Stimulated activated CD4-positive, alpha-beta T cell treated with anti-CD3 and anti-CD28 coated beads, Interleukin-4, amount 100 ng/mL, for 1 hour (primary cell): ENCODE measurements around the gene IDH3B.

ENCODE experiments used
- DNase-seq: peaks from one replicate; pipeline ENCODE4 v3.0.0-alpha.2; 2020

The IDH3B gene

DNA sequence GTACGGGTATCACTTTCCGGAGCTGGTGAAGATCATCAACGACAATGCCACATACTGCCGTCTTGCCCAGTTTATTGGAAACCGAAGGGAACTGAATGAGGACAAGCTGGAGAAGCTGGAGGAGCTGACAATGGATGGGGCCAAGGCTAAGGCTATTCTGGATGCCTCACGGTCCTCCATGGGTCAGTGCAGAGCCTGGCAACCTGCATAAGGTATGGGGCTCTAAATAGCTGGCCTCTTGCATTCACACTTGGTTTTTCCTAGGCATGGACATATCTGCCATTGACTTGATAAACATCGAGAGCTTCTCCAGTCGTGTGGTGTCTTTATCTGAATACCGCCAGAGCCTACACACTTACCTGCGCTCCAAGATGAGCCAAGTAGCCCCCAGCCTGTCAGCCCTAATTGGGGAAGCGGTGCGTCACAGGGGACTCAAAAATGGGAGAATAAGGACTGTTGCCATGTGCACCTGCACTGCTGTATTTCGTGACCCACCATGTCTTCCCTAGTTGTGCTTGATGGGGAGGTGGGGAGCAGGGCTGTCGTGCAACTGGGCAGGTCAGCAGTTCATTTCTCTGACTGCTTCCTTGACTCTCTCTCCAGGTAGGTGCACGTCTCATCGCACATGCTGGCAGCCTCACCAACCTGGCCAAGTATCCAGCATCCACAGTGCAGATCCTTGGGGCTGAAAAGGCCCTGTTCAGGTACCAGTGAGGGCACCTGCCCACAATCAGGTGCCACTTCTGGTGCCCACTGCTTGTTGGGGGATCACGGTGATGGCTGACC is 8.5 kb downstream of the IDH3B start:
- DNase-seq = no peak

DNA sequence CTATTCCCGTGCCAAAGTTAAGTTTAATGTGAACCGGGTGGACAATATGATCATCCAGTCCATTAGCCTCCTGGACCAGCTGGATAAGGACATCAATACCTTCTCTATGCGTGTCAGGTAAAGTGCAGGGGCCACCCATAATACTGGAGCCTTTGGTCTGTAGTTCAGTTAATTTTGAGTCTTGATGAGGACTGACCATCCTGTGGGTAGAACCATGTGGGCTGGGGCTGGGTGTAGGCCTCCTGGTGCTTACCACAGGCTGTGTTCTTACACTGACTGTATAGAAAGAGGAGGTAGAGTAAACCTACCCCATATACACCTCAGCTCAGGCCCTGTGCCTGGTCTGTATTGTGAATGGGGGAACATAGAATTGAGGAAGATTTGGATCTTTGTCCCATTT is 9.2 kb downstream of the IDH3B start:
- no peak for DNase-seq

DNA sequence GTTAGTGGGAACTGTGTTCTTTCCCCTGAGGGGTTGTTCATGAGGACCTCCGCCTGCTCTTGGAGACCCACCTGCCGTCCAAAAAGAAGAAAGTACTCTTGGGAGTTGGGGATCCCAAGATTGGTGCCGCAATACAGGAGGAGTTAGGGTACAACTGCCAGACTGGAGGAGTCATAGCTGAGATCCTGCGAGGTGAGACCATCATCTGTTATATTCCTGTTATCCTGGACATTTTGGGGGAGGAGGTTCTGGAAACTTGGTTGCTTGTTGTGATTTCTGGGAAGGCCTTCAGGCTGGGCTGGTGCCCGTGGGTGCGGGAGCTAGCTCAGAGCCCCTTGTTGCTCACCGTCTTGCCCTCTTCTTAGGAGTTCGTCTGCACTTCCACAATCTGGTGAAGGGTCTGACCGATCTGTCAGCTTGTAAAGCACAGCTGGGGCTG is 9.6 kb downstream of the IDH3B start:
- no peak for DNase-seq

DNA sequence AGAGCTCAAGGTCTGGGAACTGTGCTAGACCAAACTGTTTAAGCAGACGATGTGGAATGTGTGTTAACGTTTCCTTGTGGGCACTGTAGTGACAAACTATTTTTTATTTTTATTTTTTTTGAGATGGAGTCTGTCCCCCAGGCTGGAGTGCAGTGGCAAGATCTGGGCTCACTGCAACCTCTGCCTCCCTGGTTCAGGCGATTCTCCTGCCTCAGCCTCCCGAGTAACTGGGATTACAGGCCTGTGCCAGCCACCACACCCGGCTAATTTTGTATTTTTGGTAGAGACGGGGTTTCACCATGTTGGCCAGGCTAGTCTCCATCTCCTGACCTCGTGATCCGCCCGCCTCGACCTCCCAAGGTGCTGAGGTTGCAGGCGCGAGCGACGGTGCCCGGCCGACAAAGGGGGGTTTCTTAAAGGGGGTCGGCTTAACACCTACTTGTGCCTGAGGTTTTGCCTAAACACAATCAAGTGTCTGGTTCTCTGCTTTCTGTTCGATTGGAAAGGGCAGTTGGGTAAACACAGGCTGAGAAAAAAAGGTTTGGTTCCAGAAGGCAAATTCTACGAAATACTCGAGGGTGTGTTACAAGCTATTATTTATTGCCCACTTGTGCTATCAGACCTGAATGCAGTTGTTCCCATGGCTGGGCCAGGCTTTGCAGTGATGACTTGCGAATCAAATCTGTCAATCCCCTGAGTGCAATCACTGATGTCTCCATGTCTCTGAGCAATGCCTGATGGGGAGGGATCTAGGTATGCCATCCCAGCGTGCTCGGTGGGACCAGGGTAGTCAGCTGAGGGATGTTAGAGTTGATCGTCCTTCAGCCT is 10.2 kb downstream of the IDH3B start:
- no peak for DNase-seq

DNA sequence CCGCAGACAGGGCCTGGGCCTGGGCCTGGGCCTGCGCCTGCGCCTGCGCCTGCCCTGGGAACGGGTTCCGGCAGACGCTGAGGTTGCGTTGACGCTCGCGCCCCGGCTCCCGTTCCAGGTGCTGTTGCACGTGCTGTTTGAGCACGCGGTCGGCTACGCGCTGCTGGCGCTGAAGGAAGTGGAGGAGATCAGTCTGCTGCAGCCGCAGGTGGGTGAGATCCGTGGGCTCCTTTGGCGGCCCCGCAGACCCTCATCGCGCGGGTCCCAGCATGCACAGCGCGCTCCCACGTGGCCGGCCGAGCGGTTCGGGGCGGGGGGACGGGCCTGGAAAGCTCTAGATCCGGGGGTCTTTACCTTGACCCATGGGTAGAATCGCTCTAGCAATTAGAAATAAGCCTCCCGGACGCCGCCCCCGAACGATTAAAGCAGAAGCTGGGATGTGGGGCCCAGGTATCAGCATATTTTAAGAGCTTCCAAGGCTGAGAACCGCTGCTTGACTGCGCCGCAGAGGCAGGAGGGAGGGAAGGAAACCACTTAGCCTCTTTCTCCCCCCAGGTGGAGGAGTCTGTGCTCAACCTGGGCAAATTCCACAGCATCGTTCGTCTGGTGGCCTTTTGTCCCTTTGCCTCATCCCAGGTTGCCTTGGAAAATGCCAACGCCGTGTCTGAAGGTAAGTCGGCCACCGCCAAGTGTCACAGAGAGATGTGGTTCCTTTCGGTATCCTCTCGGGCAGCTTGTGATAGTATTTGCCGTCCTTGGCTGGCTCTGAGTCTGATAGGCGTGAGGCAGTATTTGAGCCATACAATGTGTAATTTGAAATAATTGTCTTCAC is 11.1 kb downstream of the IDH3B start:
- peak; percentile 60 for DNase-seq

DNA sequence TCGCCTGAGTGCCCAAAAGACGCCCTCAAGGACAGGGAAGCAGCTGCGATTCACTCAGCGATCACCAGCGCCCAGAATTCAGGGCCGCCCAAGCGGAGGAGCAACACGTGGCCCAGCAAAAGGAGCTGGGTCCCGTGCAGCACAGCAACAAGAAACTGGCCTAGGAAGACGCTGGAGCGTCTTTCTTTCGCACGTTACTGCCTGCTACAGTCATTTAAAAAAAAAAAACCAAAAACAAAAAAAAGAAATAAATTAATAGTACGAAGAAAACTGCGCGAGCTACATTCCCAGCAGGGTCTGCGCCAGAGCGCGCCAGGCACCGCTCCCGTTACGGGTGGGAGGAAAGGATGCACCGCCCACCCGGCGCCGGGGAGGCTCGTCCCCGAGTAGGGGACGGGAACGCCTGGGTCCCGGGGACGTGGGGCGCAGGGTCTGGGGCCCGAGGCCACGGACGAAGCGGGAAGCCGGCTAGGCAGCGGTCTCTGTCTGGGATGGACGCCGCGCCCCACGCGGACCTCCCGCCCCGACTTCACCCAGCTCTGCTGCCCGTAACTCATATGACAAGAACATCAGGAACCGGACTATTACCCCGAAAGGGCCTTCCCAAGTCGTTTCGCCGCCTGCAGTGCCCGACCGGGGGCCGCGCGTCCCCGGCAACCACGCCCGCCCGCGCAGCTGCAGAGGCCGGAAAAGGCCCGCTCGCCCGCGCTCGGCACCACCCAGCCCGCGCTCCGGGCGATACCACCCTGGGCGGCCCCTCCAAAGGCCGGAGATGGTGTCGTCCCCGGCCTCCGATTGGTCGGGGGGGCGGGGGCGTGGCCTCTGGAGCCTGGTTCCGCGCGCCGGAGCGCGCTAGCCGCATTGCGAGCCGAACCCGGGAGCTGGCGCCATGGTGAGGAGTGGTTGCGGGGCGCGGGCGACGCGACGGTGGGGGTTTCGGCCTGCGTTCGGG is 12.0 kb downstream of the IDH3B start, which contains the start of gene NOP56:
NOP56 (plus strand) TSS at position 861 of the 952 bp plus-strand sequence; CDS start at position 890, 29 bp downstream.
- DNase-seq = peak; percentile 93

DNA sequence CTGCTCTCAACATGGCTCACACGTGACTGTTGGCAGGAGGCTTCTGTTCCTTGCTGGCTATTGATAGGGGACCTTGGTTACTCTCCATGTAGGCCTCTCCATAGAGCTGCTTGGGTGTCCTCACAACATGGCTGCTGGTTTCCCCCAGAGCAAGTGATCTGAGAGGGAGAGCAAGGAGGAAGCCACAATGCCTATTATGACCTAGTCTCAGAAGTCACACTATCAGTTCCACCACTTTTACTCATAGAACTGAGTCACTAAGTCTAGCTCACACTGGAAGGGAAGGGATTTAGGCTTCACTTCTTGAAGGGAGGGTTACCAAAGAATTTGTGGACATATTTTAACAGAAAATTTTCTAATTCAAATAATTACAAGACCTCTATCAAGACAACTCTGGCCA is 20.3 kb downstream of the IDH3B start:
- DNase-seq = no peak

DNA sequence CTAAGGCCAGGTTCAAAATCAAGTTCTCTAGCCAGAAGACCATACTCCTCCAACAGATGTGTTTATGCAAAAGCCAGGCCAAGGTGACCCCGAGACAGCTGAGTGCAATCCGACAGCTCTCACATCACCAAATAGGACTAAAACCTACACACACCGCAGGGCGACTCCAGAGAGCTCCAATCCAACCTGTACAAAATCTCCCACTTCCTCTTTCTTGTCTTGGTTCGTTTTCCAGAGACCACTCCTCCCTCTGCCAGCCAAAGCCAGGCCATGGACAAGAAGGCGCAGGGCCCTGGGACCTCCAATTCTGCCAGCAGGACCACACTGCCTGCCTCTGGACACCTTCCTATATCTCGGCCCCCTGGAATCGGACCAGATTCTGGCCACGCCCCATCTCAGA is 23.1 kb downstream of the IDH3B start:
- DNase-seq = no peak

DNA sequence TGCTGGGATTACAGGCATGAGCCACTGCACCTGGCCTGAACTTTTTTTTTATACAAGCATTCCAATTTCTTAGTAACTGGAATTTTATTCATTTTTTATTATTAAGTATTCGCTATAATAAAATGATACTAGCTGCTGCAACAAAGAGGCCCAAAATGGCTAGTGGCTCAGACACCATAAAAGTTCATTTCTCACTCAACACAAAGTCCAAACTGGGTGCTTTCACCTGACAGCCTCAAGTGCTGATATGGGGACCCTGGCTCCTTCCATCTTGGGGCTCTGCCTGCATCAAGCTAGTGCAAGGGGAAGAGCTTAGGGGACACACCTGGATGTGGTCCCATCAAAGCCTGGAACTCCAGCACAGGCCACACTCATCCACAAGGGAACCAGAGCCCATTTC is 23.8 kb downstream of the IDH3B start:
- DNase-seq = no peak

DNA sequence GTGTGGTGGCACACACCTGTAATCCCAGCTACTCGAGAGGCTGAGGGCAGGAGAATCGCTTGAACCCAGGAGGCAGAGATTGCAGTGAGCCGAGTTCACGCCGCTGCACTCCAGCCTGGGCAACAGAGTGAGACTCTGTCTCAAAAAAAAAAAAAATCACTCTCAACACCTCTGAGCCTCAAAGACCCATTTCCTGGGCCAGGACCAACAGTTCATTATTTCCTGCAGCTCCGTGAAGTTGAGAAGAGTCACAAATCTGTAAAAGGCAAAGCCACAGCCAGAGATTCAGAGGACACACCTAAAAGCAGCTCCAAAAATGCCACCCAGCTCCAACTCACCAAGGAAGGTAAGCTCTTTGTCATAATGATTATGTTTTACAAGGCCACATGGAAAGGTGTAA is 26.8 kb downstream of the IDH3B start:
- DNase-seq = no peak

DNA sequence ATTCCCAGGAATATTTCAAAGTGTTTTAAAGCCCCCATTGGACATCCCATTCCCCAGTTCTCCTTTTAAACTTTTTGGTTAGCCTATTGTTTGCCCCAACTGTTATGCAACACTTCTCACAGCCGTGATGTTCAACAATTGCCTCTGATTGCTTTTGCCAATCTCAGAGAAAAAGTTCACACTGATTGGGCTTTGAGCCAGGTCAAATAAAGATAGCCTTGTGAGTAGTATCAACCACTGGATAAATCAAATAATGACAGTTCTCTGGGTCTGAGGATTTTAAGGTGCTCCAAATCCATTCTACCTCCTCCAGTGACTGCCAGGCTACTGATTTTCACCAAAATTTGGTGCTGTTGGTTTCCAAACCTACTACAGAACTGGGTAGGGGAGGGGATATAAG is 30.6 kb downstream of the IDH3B start:
- no peak for DNase-seq

DNA sequence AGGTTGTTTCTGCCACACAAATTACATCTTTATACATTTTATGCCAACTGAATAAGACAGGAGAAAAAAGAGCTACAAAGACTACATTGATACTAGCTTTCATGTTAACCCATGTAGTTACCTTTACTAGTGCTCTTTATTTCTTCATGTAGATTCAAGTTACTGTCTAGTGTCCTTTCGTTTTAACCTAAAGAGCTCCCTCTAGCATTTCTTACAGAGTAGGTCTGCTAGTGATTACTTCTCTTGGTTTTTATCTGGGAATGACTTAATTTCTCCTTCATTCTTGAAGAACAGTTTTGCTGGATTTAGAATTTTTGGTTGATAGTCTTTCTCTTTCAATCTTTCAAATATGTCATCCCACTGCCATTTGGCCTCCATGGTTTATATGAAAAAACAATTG is 32.8 kb downstream of the IDH3B start:
- no peak for DNase-seq

DNA sequence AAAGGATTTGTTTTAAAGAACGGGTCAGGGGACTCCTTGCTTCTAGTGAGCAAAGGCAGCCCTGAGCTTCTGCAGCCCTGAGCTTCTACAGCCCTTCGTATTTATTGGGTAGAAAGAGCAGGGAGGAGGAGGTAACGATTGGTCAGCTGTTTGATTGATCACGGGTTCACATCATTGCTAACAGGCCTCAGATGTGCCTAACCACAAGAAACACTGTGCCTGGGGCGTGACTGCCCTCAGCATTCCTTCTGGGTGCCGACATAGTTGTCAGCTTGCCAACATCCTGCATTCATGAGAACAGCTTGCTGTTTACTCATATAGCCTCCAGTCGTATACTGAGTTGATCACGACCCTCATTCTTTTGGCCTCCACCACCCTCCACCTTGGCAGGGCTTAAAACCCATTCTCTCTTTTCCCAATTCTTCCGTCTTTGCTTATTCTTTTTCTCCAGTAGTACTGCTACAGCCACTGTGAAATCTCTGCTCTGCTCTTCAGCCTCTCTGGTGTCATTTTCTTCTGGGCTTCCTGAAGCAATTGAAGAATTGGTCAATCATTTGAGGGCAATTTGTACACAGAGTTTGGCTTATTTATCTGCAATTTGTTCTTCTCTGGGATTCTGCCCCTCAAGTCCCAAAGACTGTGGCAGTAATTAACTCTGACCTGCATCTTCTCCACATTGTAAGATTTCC is 37.0 kb downstream of the IDH3B start:
- DNase-seq = no peak

DNA sequence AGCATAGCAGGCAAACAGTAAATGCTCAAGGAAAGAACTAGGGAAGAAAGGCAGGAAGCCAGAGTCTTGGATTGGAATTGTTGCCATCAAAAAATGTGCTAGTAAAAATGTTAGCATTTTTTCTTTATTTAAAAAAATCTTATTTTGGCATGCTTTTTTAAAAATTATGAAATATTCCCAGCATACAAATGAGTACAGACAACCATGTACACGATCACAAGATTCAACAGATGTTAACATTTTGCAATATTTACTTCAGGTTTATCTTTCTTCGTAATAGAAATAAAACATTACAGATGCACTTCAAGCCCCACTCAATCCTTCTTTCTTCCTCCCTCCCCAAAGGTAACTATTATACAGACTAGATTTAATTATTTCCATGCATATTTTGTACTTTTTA is 39.0 kb downstream of the IDH3B start:
- no peak for DNase-seq

DNA sequence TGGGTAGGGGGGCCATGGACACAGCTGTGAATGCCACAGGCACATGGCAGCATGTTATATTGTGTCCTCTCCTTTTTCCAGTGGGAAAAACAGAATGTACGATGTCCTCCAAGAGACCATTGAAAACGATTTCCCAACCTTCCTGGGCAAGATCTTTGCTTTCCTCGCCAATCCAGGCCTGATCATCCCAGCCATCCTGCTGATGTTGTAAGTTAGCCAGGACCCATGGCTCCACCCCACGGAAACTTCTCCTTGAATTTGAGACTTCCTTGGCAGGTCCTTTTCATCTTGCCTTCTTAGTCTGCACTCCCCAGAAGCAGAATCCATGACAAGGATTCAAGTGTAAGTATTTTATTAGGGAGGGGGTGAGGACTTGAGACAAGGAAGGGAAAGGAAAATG is 39.8 kb downstream of the IDH3B start:
- DNase-seq = no peak

DNA sequence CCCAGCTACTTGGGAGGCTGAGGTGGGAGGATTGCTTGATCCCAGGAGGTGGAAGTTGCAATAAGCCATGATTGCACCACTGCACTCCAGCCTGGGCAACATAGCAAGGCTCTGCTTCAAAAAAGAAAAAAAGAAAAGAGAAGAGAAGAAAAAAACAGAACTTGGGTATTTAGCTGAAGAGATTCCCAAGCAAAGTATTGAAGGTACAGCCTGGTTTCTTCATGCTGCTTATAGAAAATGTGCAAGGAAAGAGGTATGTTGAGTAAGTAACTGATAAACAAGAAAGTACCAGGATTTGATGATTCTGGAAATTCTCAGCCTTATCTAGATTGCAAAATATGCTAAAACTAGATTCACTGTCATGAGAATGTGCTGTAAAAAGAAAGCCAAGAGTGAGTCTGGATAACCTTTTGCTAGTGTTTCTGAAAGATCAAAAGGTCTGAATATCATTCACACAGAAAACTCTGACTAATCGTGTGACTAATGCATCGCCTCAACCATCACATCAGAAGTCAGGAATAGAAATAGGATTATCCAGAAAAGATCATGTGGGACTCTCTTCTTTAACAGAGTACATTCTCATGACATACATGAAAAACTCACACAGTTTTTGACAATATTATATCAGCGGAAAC is 43.9 kb downstream of the IDH3B start:
- no peak for DNase-seq

DNA sequence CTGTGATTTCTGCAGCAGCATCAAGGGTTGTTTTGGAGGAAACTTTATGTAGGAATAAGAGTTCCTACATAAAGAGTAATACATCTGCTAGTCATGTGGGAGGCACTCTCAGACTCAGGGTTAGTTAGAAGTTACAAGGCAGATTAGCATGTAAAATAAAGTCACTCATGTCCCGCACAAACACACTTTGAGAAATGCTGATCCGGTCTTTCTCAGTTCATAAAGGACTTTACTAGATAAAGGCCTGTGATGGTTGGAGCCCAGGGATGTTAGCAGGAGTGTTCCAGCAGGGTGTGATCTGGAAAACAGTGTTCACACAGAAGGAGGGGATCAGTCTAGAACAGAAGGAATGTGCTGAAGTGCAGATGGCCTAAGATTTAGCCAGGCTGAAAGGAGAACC is 44.7 kb downstream of the IDH3B start:
- DNase-seq = no peak

DNA sequence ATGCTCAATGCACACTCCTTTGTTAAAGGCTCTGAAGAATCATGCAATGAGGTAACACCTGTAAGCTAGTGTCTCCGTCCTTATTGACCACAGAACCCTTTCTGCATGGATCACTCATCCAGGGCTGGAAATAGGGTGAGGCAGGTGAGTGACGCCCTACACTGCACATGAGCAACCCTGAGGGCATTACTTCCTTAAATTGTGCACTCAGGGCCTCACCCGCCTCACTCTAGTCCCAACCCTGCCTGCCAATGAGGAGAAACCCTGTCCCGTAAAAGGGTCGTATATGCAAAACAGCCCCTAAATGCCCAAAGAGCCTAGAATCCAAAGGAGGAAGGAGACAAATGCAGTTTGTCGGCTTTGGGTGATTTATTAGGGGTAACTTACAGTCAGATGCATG is 45.2 kb downstream of the IDH3B start:
- DNase-seq = no peak

DNA sequence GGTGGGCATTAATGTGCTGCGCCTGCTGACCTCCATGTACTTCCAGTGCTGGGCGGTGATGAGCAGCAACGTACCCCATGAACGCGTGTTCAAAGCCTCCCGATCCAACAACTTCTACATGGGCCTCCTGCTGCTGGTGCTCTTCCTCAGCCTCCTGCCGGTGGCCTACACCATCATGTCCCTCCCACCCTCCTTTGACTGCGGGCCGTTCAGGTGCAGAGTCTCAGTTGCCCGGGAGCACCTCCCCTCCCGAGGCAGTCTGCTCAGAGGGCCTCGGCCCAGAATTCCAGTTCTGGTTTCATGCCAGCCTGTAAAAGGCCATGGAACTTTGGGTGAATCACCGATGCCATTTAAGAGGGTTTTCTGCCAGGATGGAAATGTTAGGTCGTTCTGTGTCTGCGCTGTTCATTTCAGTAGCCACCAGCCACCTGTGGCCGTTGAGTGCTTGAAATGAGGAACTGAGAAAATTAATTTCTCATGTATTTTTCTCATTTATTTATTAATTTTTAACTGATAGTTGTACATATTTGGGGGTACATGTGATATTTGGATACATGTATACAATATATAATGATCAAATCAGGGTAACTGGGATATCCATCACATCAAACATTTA is 46.8 kb downstream of the IDH3B start:
- DNase-seq = no peak

DNA sequence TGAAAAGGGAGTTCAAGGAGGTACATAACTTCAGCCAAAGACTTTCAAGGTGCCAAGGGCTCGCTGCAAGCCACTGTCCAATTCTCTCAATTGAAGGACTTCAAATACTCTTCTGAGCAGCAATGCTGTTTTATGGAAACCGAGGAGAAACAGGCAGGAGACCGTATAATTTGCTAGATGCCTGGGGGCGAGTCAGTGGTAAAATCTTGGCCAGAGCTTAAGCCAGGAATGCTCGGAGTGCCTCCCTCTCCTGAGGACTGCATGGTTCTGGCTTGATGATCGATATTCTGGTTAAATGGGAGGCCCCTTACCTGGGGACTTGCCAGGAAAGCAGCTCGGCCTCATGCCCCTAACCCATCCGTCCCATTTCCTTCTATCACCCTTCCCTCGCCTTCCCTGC is 47.4 kb downstream of the IDH3B start:
- DNase-seq = no peak

DNA sequence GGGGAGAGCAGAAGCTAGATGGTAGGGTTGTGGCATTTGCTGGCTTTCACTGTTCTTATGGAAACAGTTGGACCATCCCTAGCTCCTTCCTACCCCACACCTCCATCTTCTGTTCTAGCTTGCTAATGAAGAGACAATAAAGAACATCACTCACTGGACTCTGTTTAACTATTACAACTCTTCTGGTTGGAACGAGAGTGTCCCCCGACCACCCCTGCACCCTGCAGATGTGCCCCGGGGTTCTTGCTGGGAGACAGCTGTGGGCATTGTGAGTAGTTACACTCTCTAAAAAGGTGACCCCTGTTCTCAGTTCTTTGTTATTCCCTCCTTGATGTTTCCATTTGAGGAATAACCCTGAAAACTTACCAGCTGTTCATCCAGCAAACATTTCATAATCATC is 51.9 kb downstream of the IDH3B start:
- no peak for DNase-seq
